Measurements from ENCODE around the gene EFTUD2. TPM values are rescaled to one million over a fixed set of nuclear protein-coding genes. Genes with fewer than 3 reads are reported as not detected.
A peak's percentile ranks its signal among the peaks of the same experiment; 100 is the strongest.

EFTUD2 gene
- total and polyA plus RNA-seq, 9 of the 15 experiments (the other 6 are each of a cell fraction or from before 2014, with no cell fraction given) = 65.8 to 362 (median 218) TPM

DNA sequence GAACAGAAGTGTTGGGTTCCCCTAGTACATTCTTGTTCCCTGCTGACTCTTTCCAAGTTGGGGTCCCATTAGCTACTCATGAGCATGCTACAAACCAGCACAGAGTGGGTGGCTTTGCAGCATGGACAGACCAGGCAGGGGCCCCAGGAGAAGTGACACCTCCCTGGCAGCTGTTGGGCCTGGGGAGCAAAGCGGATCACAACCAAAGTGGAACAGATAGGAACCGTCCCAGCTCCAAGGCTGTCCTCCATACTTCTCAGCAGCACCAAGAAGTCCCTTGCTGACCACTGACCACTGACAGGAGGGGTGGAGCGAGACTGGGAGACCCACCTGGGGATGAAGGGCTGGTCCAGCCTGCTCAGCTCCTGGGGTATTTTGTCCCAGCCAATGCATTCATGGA, 28.5 kb upstream of the EFTUD2 start:
- 90% methylated on average over 2 of the region's 3 CpGs for WGBS (ENCODE audit: insufficient coverage, low coverage, missing lambda C conversion rate)
- no peak for TF ChIP-seq SMAD3 (CRISPR knock-in tag; conservative IDR thresholded peaks at IDR 0.05)
- no peak for TF ChIP-seq HNRNPL (IDR thresholded peaks at IDR 0.05; ENCODE audit: low read depth, low read length)
- TF ChIP-seq, protein P1, sequence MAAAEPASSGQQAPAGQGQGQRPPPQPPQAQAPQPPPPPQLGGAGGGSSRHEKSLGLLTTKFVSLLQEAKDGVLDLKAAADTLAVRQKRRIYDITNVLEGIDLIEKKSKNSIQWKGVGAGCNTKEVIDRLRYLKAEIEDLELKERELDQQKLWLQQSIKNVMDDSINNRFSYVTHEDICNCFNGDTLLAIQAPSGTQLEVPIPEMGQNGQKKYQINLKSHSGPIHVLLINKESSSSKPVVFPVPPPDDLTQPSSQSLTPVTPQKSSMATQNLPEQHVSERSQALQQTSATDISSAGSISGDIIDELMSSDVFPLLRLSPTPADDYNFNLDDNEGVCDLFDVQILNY (CRISPR knock-in tag; IDR thresholded peaks at IDR 0.05) = no peak
- no peak for TF ChIP-seq KDM4B (IDR thresholded peaks at IDR 0.05; ENCODE audit: borderline replicate concordance in 2 of 2, low read depth in 1 of 2)
- no peak for TF ChIP-seq HOXB6 (CRISPR knock-in tag; IDR thresholded peaks at IDR 0.05; ENCODE audit: borderline replicate concordance)
- no peak for TF ChIP-seq RBM22 (IDR thresholded peaks at IDR 0.05; ENCODE audit: low read depth, low read length, poor library complexity, severe bottlenecking)
- TF ChIP-seq, protein P2, sequence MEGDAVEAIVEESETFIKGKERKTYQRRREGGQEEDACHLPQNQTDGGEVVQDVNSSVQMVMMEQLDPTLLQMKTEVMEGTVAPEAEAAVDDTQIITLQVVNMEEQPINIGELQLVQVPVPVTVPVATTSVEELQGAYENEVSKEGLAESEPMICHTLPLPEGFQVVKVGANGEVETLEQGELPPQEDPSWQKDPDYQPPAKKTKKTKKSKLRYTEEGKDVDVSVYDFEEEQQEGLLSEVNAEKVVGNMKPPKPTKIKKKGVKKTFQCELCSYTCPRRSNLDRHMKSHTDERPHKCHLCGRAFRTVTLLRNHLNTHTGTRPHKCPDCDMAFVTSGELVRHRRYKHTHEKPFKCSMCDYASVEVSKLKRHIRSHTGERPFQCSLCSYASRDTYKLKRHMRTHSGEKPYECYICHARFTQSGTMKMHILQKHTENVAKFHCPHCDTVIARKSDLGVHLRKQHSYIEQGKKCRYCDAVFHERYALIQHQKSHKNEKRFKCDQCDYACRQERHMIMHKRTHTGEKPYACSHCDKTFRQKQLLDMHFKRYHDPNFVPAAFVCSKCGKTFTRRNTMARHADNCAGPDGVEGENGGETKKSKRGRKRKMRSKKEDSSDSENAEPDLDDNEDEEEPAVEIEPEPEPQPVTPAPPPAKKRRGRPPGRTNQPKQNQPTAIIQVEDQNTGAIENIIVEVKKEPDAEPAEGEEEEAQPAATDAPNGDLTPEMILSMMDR (IDR thresholded peaks at IDR 0.05 in 2 of 3, conservative IDR thresholded peaks at IDR 0.05 in 1 of 3; ENCODE audit: insufficient read depth in 2 of 3, low read depth in 1 of 3, low read length in 3 of 3) = no peak
- TF ChIP-seq, protein P3, sequence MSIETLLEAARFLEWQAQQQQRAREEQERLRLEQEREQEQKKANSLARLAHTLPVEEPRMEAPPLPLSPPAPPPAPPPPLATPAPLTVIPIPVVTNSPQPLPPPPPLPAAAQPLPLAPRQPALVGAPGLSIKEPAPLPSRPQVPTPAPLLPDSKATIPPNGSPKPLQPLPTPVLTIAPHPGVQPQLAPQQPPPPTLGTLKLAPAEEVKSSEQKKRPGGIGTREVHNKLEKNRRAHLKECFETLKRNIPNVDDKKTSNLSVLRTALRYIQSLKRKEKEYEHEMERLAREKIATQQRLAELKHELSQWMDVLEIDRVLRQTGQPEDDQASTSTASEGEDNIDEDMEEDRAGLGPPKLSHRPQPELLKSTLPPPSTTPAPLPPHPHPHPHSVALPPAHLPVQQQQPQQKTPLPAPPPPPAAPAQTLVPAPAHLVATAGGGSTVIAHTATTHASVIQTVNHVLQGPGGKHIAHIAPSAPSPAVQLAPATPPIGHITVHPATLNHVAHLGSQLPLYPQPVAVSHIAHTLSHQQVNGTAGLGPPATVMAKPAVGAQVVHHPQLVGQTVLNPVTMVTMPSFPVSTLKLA (conservative IDR thresholded peaks at IDR 0.05) = no peak
- no peak for TF ChIP-seq SREBF2 (CRISPR knock-in tag; IDR thresholded peaks at IDR 0.05)
- TF ChIP-seq, protein P4, sequence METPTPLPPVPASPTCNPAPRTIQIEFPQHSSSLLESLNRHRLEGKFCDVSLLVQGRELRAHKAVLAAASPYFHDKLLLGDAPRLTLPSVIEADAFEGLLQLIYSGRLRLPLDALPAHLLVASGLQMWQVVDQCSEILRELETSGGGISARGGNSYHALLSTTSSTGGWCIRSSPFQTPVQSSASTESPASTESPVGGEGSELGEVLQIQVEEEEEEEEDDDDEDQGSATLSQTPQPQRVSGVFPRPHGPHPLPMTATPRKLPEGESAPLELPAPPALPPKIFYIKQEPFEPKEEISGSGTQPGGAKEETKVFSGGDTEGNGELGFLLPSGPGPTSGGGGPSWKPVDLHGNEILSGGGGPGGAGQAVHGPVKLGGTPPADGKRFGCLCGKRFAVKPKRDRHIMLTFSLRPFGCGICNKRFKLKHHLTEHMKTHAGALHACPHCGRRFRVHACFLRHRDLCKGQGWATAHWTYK (CRISPR knock-in tag; IDR thresholded peaks at IDR 0.05) = no peak
- TF ChIP-seq NR2C2 (CRISPR knock-in tag; IDR thresholded peaks at IDR 0.05) = no peak
- no peak for TF ChIP-seq NR2C2 (tag; IDR thresholded peaks at IDR 0.05)
- TF ChIP-seq, protein P5, sequence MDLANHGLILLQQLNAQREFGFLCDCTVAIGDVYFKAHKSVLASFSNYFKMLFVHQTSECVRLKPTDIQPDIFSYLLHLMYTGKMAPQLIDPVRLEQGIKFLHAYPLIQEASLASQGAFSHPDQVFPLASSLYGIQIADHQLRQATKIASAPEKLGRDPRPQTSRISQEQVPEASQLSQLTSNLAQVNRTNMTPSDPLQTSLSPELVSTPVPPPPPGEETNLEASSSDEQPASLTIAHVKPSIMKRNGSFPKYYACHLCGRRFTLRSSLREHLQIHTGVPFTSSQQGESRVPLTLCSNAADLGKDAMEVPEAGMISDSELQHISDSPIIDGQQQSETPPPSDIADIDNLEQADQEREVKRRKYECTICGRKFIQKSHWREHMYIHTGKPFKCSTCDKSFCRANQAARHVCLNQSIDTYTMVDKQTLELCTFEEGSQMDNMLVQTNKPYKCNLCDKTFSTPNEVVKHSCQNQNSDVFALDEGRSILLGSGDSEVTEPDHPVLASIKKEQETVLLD (IDR thresholded peaks at IDR 0.05) = no peak

More for the DNA sequence above, 28.5 kb upstream of the EFTUD2 start:
- FAIRE-seq (no peak), DNase-seq (ENCODE audit: extremely low read depth in 1 of 4, low spot score in 3 of 4) (no peak), ATAC-seq (no peak)
- Histone ChIP-seq H3K4me2 (ENCODE audit: insufficient read depth, low read length) (no peak overlapping the region), H3K9me3 (replicated peaks; ENCODE audit: control insufficient read depth, insufficient read depth, low read depth, low read length) (no peaks in the 10 kb centered on the region), H3K27me3 (ENCODE audit: control insufficient read depth in 2 of 2, insufficient read depth in 2 of 2, low read length in 2 of 2) (no peaks in the 10 kb centered on the region), H3K9ac (ENCODE audit: insufficient read depth in 1 of 2, low read depth in 2 of 2, low read length in 2 of 2) (peak overlapping the region in 1 of 2 experiments; percentile 60; a peak in 2 of 4 replicates), H3K4me1 (replicated peaks in 1 of 2; ENCODE audit: control insufficient read depth in 2 of 2, insufficient read depth in 2 of 2, low read length in 2 of 2) (0 out of 5 replicates have a peak, but pooled peaks cover 0 to 3% of the 10 kb centered on the region in 2 experiments), H3K27ac (ENCODE audit: extremely low read depth, low read depth, low read length) (no peak overlapping the region), H4K20me1 (replicated peaks; ENCODE audit: control insufficient read depth, insufficient read depth, low read length) (peaks cover 9% of the 10 kb centered on the region), H3K36me3 (ENCODE audit: control insufficient read depth, insufficient read depth, low read length) (peaks cover 71% of the 10 kb centered on the region), H2AFZ (ENCODE audit: low read depth, low read length) (no peak overlapping the region), H3K9me1 (ENCODE audit: control insufficient read depth, insufficient read depth, low read length) (no peaks in the 10 kb centered on the region), H3K79me2 (ENCODE audit: control insufficient read depth, insufficient read depth, low read length) (no peaks in the 10 kb centered on the region), H3K4me3 (no peak overlapping the region)
- POLR2A ChIA-PET = interaction anchor here (0.9 to 1.0 kb wide), 2 partner anchors 11 to 13 kb away, joined by 3 read pairs; no protein-coding TSS in a partner anchor
- intact Hi-C loops (cut with micrococcal nuclease) = no loop called here
- CTCF ChIA-PET (ENCODE audit: low intra/inter-chr PET ratio) = no interaction called here
- in situ Hi-C loops (cut with MboI) = no loop called here
- no TSS peak for BruUV-seq (replicated peaks)

All from K562 (cell line).